ENCODE results near the gene TEKTIP1.

The TEKTIP1 gene

GRCh38 chr19:3591876-3592613 is 53.1 kb downstream of the TEKTIP1 start:
- POLR2A ChIA-PET: no interaction called here

GRCh38 chr19:3593156-3593555 is 54.2 kb downstream of the TEKTIP1 start:
- DNase-seq: peak in 2 of 3 donors; percentile 44 to 59
- H3K36me3 ChIP-seq (ENCODE audit: control insufficient read depth in 4 of 4, insufficient read depth in 4 of 4, low read length in 3 of 4): peaks cover 0 to 8% (median 1%) of the 10 kb centered on the region in 4 experiments
- H3K4me1 ChIP-seq (ENCODE audit: control extremely low read depth in 1 of 4, control insufficient read depth in 4 of 4, insufficient read depth in 4 of 4, low read length in 3 of 4): no peaks in the 10 kb centered on the region
- WGBS (ENCODE audit: insufficient coverage): 70% methylated on average over 8 of the region's 11 CpGs
- POLR2A ChIA-PET: no interaction called here
- H3K27ac ChIP-seq (ENCODE audit: insufficient read depth in 1 of 2, low read depth in 1 of 2, low read length in 2 of 2, poor library complexity in 1 of 2, severe bottlenecking in 2 of 2): no peak overlapping the region
- H3K27me3 ChIP-seq (replicated peaks in 2 of 5; ENCODE audit: control insufficient read depth in 4 of 5, insufficient read depth in 5 of 5, low read length in 4 of 5): no peaks in the 10 kb centered on the region
- no peak overlapping the region for H3K4me3 ChIP-seq (ENCODE audit: control insufficient read depth in 1 of 7, extremely low read depth in 1 of 7, insufficient read depth in 4 of 7, low read depth in 2 of 7, low read length in 6 of 7)
- no peaks in the 10 kb centered on the region for H3K9me3 ChIP-seq (ENCODE audit: control extremely low read depth in 1 of 5, control insufficient read depth in 4 of 5, insufficient read depth in 2 of 5, low read depth in 1 of 5, low read length in 4 of 5)
- CTCF ChIA-PET: interaction anchor here (1.1 to 1.3 kb wide), 2 partner anchors 32 to 105 kb away, joined by 3 to 4 read pairs; no protein-coding TSS in a partner anchor

More at GRCh38 chr19:3591876-3592613, 53.1 kb downstream of the TEKTIP1 start:
- Histone ChIP-seq H3K4me3 (ENCODE audit: control insufficient read depth in 1 of 7, extremely low read depth in 1 of 7, insufficient read depth in 4 of 7, low read depth in 2 of 7, low read length in 6 of 7) (no peak overlapping the region), H3K9me3 (ENCODE audit: control extremely low read depth in 1 of 5, control insufficient read depth in 4 of 5, insufficient read depth in 2 of 5, low read depth in 1 of 5, low read length in 4 of 5) (no peaks in the 10 kb centered on the region), H3K27ac (ENCODE audit: insufficient read depth in 1 of 2, low read depth in 1 of 2, low read length in 2 of 2, poor library complexity in 1 of 2, severe bottlenecking in 2 of 2) (no peak overlapping the region), H3K4me1 (ENCODE audit: control extremely low read depth in 1 of 4, control insufficient read depth in 4 of 4, insufficient read depth in 4 of 4, low read length in 3 of 4) (no peaks in the 10 kb centered on the region), H3K27me3 (replicated peaks in 2 of 5; ENCODE audit: control insufficient read depth in 4 of 5, insufficient read depth in 5 of 5, low read length in 4 of 5) (no peaks in the 10 kb centered on the region), H3K36me3 (ENCODE audit: control insufficient read depth in 4 of 4, insufficient read depth in 4 of 4, low read length in 3 of 4) (peaks cover 0 to 5% (median 0%) of the 10 kb centered on the region in 4 experiments)
- CTCF ChIA-PET: interaction anchor here (0.8 to 9.4 kb wide), 10 partner anchors 9 to 104 kb away, joined by 3 to 91 read pairs (median 4); partner anchors contain the start of gene TBXA2R
- WGBS (ENCODE audit: insufficient coverage): 98% methylated on average over 9 of the region's 9 CpGs
- DNase-seq: no peak

Data from common myeloid progenitor, CD34-positive (primary cell).